ENCODE results near the gene MRAS. TPM values are rescaled to one million over a fixed set of nuclear protein-coding genes. Genes with fewer than 3 reads are reported as not detected.

Gene MRAS
- total and polyA plus RNA-seq, 2 of the 4 experiments (the other 2 are of a cell fraction), result 59.3 to 60.6 TPM

GRCh38 chr3:138300647-138301046 is 47.7 kb upstream of the MRAS start (continued):
- TF ChIP-seq MAZ (IDR thresholded peaks at IDR 0.05; ENCODE audit: borderline replicate concordance, low read depth, low read length), result no peak
- no peak for TF ChIP-seq USF2 (IDR thresholded peaks at IDR 0.05; ENCODE audit: low read depth, low read length)
- TF ChIP-seq CHD1 (IDR thresholded peaks at IDR 0.05; ENCODE audit: low read depth, low read length), result no peak
- TF ChIP-seq CEBPB (IDR thresholded peaks at IDR 0.05; ENCODE audit: low read depth, low read length), result no peak

- H2AK5ac ChIP-seq (ENCODE audit: low read depth, low read length), result no peak overlapping the region
- no CpG with 5 or more reads among the region's 6 CpGs for WGBS, 2 experiments (ENCODE audit: extremely low coverage in 2 of 2, insufficient read length in 1 of 2)
- peaks cover 8% of the 10 kb centered on the region for H3K9me3 ChIP-seq (ENCODE audit: control insufficient read depth, insufficient read depth, low read length)
- ATAC-seq (ENCODE audit: low read depth) (no peak), DNase-seq (no peak)
- H2AK9ac ChIP-seq (replicated peaks; ENCODE audit: low read depth, low read length, poor library complexity), result no peak overlapping the region
- dilution Hi-C loops (cut with HindIII; ENCODE audit: low sequenced_read_pairs, unreplicated experiment) (no loop called here), in situ Hi-C loops (cut with MboI; ENCODE audit: low sequenced_read_pairs) (no loop called here), intact Hi-C loops (cut with micrococcal nuclease) (no loop called here)
- no peak overlapping the region for H2BK120ac ChIP-seq (ENCODE audit: low read depth, low read length)
- no peaks in the 10 kb centered on the region for H3K79me1 ChIP-seq (ENCODE audit: low read depth in 1 of 2, low read length in 2 of 2)
- H2BK20ac ChIP-seq (ENCODE audit: low read depth, low read length), result no peak overlapping the region
- H3K23ac ChIP-seq (ENCODE audit: low read depth, low read length), result no peak overlapping the region
- H2BK15ac ChIP-seq (ENCODE audit: low read depth, low read length), result no peak overlapping the region
- TF ChIP-seq ELK1 (IDR thresholded peaks at IDR 0.05; ENCODE audit: borderline replicate concordance, low read depth, low read length) (no peak), BHLHE40 (IDR thresholded peaks at IDR 0.05; ENCODE audit: low read depth, low read length) (no peak), RCOR1 (IDR thresholded peaks at IDR 0.05; ENCODE audit: insufficient replicate concordance, low read length) (no peak), NFE2L2 (IDR thresholded peaks at IDR 0.05; ENCODE audit: low read depth, low read length) (no peak), MAZ (IDR thresholded peaks at IDR 0.05; ENCODE audit: borderline replicate concordance, low read depth, low read length) (no peak), MAFK (IDR thresholded peaks at IDR 0.05; ENCODE audit: low read depth, low read length) (no peak), CHD1 (IDR thresholded peaks at IDR 0.05; ENCODE audit: low read depth, low read length) (no peak), FOS (IDR thresholded peaks at IDR 0.05; ENCODE audit: low read depth, low read length) (no peak), POLR2A (IDR thresholded peaks at IDR 0.05; ENCODE audit: low read depth, low read length) (no peak), RFX5 (IDR thresholded peaks at IDR 0.05; ENCODE audit: low read depth, low read length) (no peak), CEBPB (IDR thresholded peaks at IDR 0.05; ENCODE audit: low read depth, low read length) (no peak), RAD21 (IDR thresholded peaks at IDR 0.05; ENCODE audit: low read length) (no peak)
- no peak overlapping the region for H3K4me2 ChIP-seq (ENCODE audit: low read depth, low read length)
- H3K18ac ChIP-seq (ENCODE audit: low read depth, low read length), result no peak overlapping the region
- ChIA-PET CTCF (no interaction called here), POLR2A (ENCODE audit: unreplicated experiment) (interaction anchor here (0.6 kb wide), 1 partner anchor 23 kb away, joined by 3 read pairs; no protein-coding TSS in a partner anchor)
- H2BK5ac ChIP-seq (ENCODE audit: low read depth, low read length, poor library complexity, severe bottlenecking), result no peak overlapping the region
- H3K4me1 ChIP-seq (ENCODE audit: control insufficient read depth, insufficient read depth, low read length), result no peaks in the 10 kb centered on the region
- H3K4ac ChIP-seq (ENCODE audit: low read depth, low read length), result no peak overlapping the region
- no peak overlapping the region for H3K27ac ChIP-seq (ENCODE audit: insufficient read depth, low read length)
- no peaks in the 10 kb centered on the region for H3K27me3 ChIP-seq (ENCODE audit: control insufficient read depth, insufficient read depth, low read length)
- no peak overlapping the region for H4K91ac ChIP-seq (ENCODE audit: insufficient read depth, low read depth, low read length)
- no TSS peak for BruUV-seq (replicated peaks)
- no peak overlapping the region for H4K5ac ChIP-seq (ENCODE audit: low read depth, low read length)
- no peaks in the 10 kb centered on the region for H4K20me1 ChIP-seq (ENCODE audit: insufficient read depth, low read length)
- H3K9me1 ChIP-seq (ENCODE audit: insufficient read depth, low read length), result peaks cover 2% of the 10 kb centered on the region; the same call in 1 of the 2 replicates
- no peak overlapping the region for H2AFZ ChIP-seq (replicated peaks; ENCODE audit: low read length, poor library complexity)
- H3K36me3 ChIP-seq (ENCODE audit: control insufficient read depth, insufficient read depth, low read length), result peaks cover 2% of the 10 kb centered on the region; the same call in 1 of the 2 replicates
- no peak overlapping the region for H3K9ac ChIP-seq (ENCODE audit: low read depth, low read length)
- H3K14ac ChIP-seq (replicated peaks; ENCODE audit: low read depth, low read length), result no peak overlapping the region
- no peak overlapping the region for H3K56ac ChIP-seq (ENCODE audit: extremely low read depth, insufficient read depth, low read length)
- no peak overlapping the region for H3K4me3 ChIP-seq (ENCODE audit: insufficient read depth, low read depth, low read length)
- no peak overlapping the region for H4K8ac ChIP-seq (ENCODE audit: low read depth in 2 of 2, low read length in 2 of 2)
These were observed 44.9 kb upstream of the MRAS start for GRCh38 chr3:138303474-138303873.
